GM12878 (cell line): ENCODE measurements around the gene TLK2.
"Not testable (repeated sequence)": the region's sequence is repeated elsewhere in the genome, so short reads cannot be mapped to it uniquely, and the experiment has no call there.

ENCODE experiments used
- CBFB ChIP-seq: IDR thresholded peaks from 2 replicates; pipeline ENCODE4 v1.6.1; 2016; ENCODE audit warnings: antibody characterized with exemption, low read depth
- GABPA ChIP-seq: IDR thresholded peaks from 2 replicates; pipeline ENCODE4 v1.6.1; 2014; ENCODE audit warnings: antibody characterized with exemption, low read depth, mild to moderate bottlenecking, inconsistent platforms
- IRF3 ChIP-seq: fragments of 450-650 bp; IDR thresholded peaks from 2 replicates; pipeline ENCODE4 v1.6.1; 2014; ENCODE audit warnings: mild to moderate bottlenecking
- REST ChIP-seq: IDR thresholded peaks from 2 replicates; pipeline ENCODE4 v1.6.1; 2012; ENCODE audit warnings: mild to moderate bottlenecking, low read depth, low read length
- SP1 ChIP-seq: IDR thresholded peaks from one replicate; pipeline ENCODE4 v1.6.1; 2011; ENCODE audit warnings: low read depth, low read length
- TF ChIP-seq, protein P1 (sequence below), 3 experiments: IDR thresholded peaks in 2 of 3; conservative IDR thresholded peaks in 1 of 3; 2 replicates each; pipeline ENCODE4 v1.5.1; 2011; ENCODE audit warnings: low read depth in 3 of 3, low read length in 3 of 3, mild to moderate bottlenecking in 3 of 3, control low read depth in 2 of 3, moderate library complexity in 2 of 3, inconsistent platforms in 1 of 3, mixed read lengths in 1 of 3; ENCODE audit not compliant: control insufficient read depth in 2 of 3, insufficient read depth in 1 of 3; ENCODE audit errors: extremely low read depth in 1 of 3

GRCh38 chr17:62511014-62511413 is 32.4 kb downstream of the TLK2 start:
- not testable (repeated sequence) for TF ChIP-seq GABPA, REST, CBFB, SP1, IRF3
- TF ChIP-seq, protein P1, sequence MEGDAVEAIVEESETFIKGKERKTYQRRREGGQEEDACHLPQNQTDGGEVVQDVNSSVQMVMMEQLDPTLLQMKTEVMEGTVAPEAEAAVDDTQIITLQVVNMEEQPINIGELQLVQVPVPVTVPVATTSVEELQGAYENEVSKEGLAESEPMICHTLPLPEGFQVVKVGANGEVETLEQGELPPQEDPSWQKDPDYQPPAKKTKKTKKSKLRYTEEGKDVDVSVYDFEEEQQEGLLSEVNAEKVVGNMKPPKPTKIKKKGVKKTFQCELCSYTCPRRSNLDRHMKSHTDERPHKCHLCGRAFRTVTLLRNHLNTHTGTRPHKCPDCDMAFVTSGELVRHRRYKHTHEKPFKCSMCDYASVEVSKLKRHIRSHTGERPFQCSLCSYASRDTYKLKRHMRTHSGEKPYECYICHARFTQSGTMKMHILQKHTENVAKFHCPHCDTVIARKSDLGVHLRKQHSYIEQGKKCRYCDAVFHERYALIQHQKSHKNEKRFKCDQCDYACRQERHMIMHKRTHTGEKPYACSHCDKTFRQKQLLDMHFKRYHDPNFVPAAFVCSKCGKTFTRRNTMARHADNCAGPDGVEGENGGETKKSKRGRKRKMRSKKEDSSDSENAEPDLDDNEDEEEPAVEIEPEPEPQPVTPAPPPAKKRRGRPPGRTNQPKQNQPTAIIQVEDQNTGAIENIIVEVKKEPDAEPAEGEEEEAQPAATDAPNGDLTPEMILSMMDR (IDR thresholded peaks at IDR 0.05 in 2 of 3, conservative IDR thresholded peaks at IDR 0.05 in 1 of 3; ENCODE audit: control insufficient read depth in 2 of 3, extremely low read depth in 1 of 3, insufficient read depth in 1 of 3, low read depth in 3 of 3, low read length in 3 of 3), result not testable (repeated sequence)
